Keratinocyte (primary cell): Measurements from ENCODE around the gene KDM4F.

Experiments used
- CTCF ChIP-seq, 3 experiments: IDR thresholded peaks in 1 of 3; conservative IDR thresholded peaks in 1 of 3; optimal IDR thresholded peaks in 1 of 3; 2 replicates in 2 of 3; 3 replicates in 1 of 3; pipeline versions ENCODE3 to v1.5.1; 2011; ENCODE audit warnings: low read length in 3 of 3, mild to moderate bottlenecking in 3 of 3, moderate library complexity in 2 of 3, control low read depth in 1 of 3, inconsistent platforms in 1 of 3; ENCODE audit not compliant: insufficient read depth in 2 of 3; ENCODE audit errors: extremely low read depth in 1 of 3
- EZH2 ChIP-seq: IDR thresholded peaks from one replicate; pipeline ENCODE4 v1.6.1; 2012; ENCODE audit warnings: inconsistent platforms, mild to moderate bottlenecking, low read length, moderate library complexity

GRCh38 chr11:95082576-95083001 lies 33.4 kb downstream of the KDM4F start:
- TF ChIP-seq CTCF (optimal IDR thresholded peaks at IDR 0.05 in 1 of 3, IDR thresholded peaks at IDR 0.05 in 1 of 3, conservative IDR thresholded peaks at IDR 0.05 in 1 of 3; ENCODE audit: extremely low read depth in 1 of 3, insufficient read depth in 2 of 3, low read length in 3 of 3) (no peak), EZH2 (no peak)
